Suprapubic skin (tissue), 3 donors: ENCODE measurements around the gene RGS7.

ENCODE experiments used
- CTCF ChIP-seq, 2 donors: fragments of 200-600 bp in 1 of 2; fragments of 450-650 bp in 1 of 2; sonication (generic) in 1 of 2; IDR thresholded peaks; one replicate each; pipeline ENCODE4 v1.5.1; 2016 to 2019; ENCODE audit warnings: antibody characterized with exemption in 2 of 2, mild to moderate bottlenecking in 1 of 2, moderate library complexity in 1 of 2
- EP300 ChIP-seq: sonication (generic); formaldehyde crosslinking; IDR thresholded peaks from one replicate; pipeline ENCODE4 v1.6.1; 2017; ENCODE audit warnings: antibody characterized with exemption
- POLR2A ChIP-seq, 2 donors: fragments of 450-650 bp; IDR thresholded peaks; one replicate each; pipeline ENCODE4 v1.6.1; 2017; ENCODE audit warnings: antibody characterized with exemption in 2 of 2, mild to moderate bottlenecking in 2 of 2, moderate library complexity in 2 of 2

GRCh38 chr1:241045659-241046058, 311.3 kb downstream of the RGS7 start:
- TF ChIP-seq CTCF (IDR thresholded peaks at IDR 0.05) (no peak), EP300 (no peak), POLR2A (IDR thresholded peaks at IDR 0.05) (no peak)
